Measurements from ENCODE around the gene CASP14.
"Not testable (repeated sequence)": the region's sequence is repeated elsewhere in the genome, so short reads cannot be mapped to it uniquely, and the experiment has no call there.

Gene CASP14

GRCh38 chr19:15072930-15073647 lies 23.8 kb downstream of the CASP14 start:
- no peak for DNase-seq
- no peak for ATAC-seq

GRCh38 chr19:15074371-15074770 lies 25.1 kb downstream of the CASP14 start:
- DNase-seq = no peak
- no peak for ATAC-seq

GRCh38 chr19:15075806-15076205 lies 26.5 kb downstream of the CASP14 start:
- no peak for ATAC-seq
- no peak for DNase-seq

- DNase-seq, ATAC-seq: not testable (repeated sequence)
Measured at GRCh38 chr19:15080002-15080401, 30.7 kb downstream of the CASP14 start.

GRCh38 chr19:15081911-15082310 lies 32.6 kb downstream of the CASP14 start, which contains the start of gene OR1I1:
TSS of gene OR1I1 (plus strand) at chr19:15082211. CDS start at chr19:15087066, 4,855 bp downstream.
- DNase-seq (no peak), ATAC-seq (no peak)

GRCh38 chr19:15087182-15087581 lies 37.9 kb downstream of the CASP14 start:
- DNase-seq = no peak
- ATAC-seq = no peak

- peak; percentile 45 for DNase-seq
- peak; percentile 30 for ATAC-seq
Measured at GRCh38 chr19:15091918-15092753, 42.9 kb downstream of the CASP14 start.

GRCh38 chr19:15093001-15093400 lies 43.7 kb downstream of the CASP14 start:
- ATAC-seq (no peak), DNase-seq (no peak)

GRCh38 chr19:15096223-15096622 lies 46.9 kb downstream of the CASP14 start:
- DNase-seq (no peak), ATAC-seq (no peak)

- DNase-seq, ATAC-seq: not testable (repeated sequence)
Measured at GRCh38 chr19:15097980-15098379, 48.7 kb downstream of the CASP14 start.

- no peak for DNase-seq
- ATAC-seq = no peak
Measured at GRCh38 chr19:15098460-15098859, 49.2 kb downstream of the CASP14 start.

- DNase-seq (no peak), ATAC-seq (no peak)
Measured at GRCh38 chr19:15099017-15099582, 49.8 kb downstream of the CASP14 start.

GRCh38 chr19:15101479-15102082 lies 52.3 kb downstream of the CASP14 start:
- DNase-seq (peak; percentile 66), ATAC-seq (peak; percentile 49)

GRCh38 chr19:15104003-15104402 lies 54.7 kb downstream of the CASP14 start:
- ATAC-seq (no peak), DNase-seq (no peak)

GRCh38 chr19:15104411-15104810 lies 55.1 kb downstream of the CASP14 start:
- no peak for ATAC-seq
- DNase-seq = no peak

- no peak for ATAC-seq
- no peak for DNase-seq
Measured at GRCh38 chr19:15105044-15105443, 55.8 kb downstream of the CASP14 start.

- peak; percentile 64 for ATAC-seq
- DNase-seq = peak; percentile 64
Measured at GRCh38 chr19:15107061-15108010, 58.1 kb downstream of the CASP14 start, which contains the start of gene SYDE1. TSS of gene SYDE1 (plus strand) at chr19:15107401. CDS start at chr19:15107434, 33 bp downstream.

Data from stimulated activated naive CD8-positive, alpha-beta T cell treated with anti-CD3 and anti-CD28 coated beads, Interleukin-15, Interleukin-2, amounts not matched to agents 100 U/mL and 50 U/mL, for 24 hours (primary cell).